ENCODE measurements around the gene SRRD. TPM values are rescaled to one million over a fixed set of nuclear protein-coding genes. Genes with fewer than 3 reads are reported as not detected.
"Not testable (repeated sequence)": the region's sequence is repeated elsewhere in the genome, so short reads cannot be mapped to it uniquely, and the experiment has no call there.

The SRRD gene
- polyA plus RNA-seq (ENCODE audit: insufficient read length in 3 of 3) = 10 to 100 TPM; 33.2 to 35.3 (median 33.8) TPM

GRCh38 chr22:26483439-26484359, at the start of gene SRRD, which contains the start of gene HPS4:
TSS of gene SRRD (plus strand) at chr22:26483877. CDS start at chr22:26483891, 14 bp downstream.
TSS of gene HPS4 (minus strand) at chr22:26483783. CDS start at chr22:26481762, 2,021 bp downstream.
- peak; percentile 66 to 84 (median 82) for DNase-seq (ENCODE audit: low read depth in 3 of 3, low spot score in 2 of 3)

- DNase-seq (ENCODE audit: low read depth in 3 of 3, low spot score in 2 of 3) = no peak
Observed at GRCh38 chr22:26435327-26436093, 48.2 kb upstream of the SRRD start.

- DNase-seq (ENCODE audit: low read depth in 3 of 3, low spot score in 2 of 3) = no peak
Observed at GRCh38 chr22:26436903-26437515, 46.7 kb upstream of the SRRD start.

GRCh38 chr22:26437694-26438392, 45.8 kb upstream of the SRRD start:
- DNase-seq (ENCODE audit: low read depth in 3 of 3, low spot score in 2 of 3) = no peak

- DNase-seq (ENCODE audit: low read depth in 3 of 3, low spot score in 2 of 3) = not testable (repeated sequence)
Observed at GRCh38 chr22:26438776-26439175, 44.9 kb upstream of the SRRD start.

GRCh38 chr22:26439559-26439958, 44.1 kb upstream of the SRRD start:
- DNase-seq (ENCODE audit: low read depth in 3 of 3, low spot score in 2 of 3) = no peak

- DNase-seq (ENCODE audit: low read depth in 3 of 3, low spot score in 2 of 3) = no peak
Observed at GRCh38 chr22:26442086-26442756, 41.5 kb upstream of the SRRD start.

- no peak for DNase-seq (ENCODE audit: low read depth in 3 of 3, low spot score in 2 of 3)
Observed at GRCh38 chr22:26443901-26444690, 39.6 kb upstream of the SRRD start.

GRCh38 chr22:26444777-26445176, 38.9 kb upstream of the SRRD start:
- no peak for DNase-seq (ENCODE audit: low read depth in 3 of 3, low spot score in 2 of 3)

GRCh38 chr22:26445577-26446275, 38.0 kb upstream of the SRRD start:
- no peak for DNase-seq (ENCODE audit: low read depth in 3 of 3, low spot score in 2 of 3)

GRCh38 chr22:26446808-26447515, 36.7 kb upstream of the SRRD start:
- DNase-seq (ENCODE audit: low read depth in 3 of 3, low spot score in 2 of 3) = no peak

GRCh38 chr22:26447584-26448329, 35.9 kb upstream of the SRRD start:
- DNase-seq (ENCODE audit: low read depth in 3 of 3, low spot score in 2 of 3) = no peak

GRCh38 chr22:26448334-26448733, 35.3 kb upstream of the SRRD start:
- no peak for DNase-seq (ENCODE audit: low read depth in 3 of 3, low spot score in 2 of 3)

GRCh38 chr22:26448941-26449340, 34.7 kb upstream of the SRRD start:
- DNase-seq (ENCODE audit: low read depth in 3 of 3, low spot score in 2 of 3) = no peak

- DNase-seq (ENCODE audit: low read depth in 3 of 3, low spot score in 2 of 3) = no peak
Observed at GRCh38 chr22:26450453-26451185, 33.1 kb upstream of the SRRD start.

GRCh38 chr22:26452236-26453016, 31.3 kb upstream of the SRRD start:
- DNase-seq (ENCODE audit: low read depth in 3 of 3, low spot score in 2 of 3) = no peak

All from right renal cortex interstitium (tissue), 3 donors.